ENCODE results near the gene SHLD2.
"Not testable (repeated sequence)": the region's sequence is repeated elsewhere in the genome, so short reads cannot be mapped to it uniquely, and the experiment has no call there.

The SHLD2 gene

DNA sequence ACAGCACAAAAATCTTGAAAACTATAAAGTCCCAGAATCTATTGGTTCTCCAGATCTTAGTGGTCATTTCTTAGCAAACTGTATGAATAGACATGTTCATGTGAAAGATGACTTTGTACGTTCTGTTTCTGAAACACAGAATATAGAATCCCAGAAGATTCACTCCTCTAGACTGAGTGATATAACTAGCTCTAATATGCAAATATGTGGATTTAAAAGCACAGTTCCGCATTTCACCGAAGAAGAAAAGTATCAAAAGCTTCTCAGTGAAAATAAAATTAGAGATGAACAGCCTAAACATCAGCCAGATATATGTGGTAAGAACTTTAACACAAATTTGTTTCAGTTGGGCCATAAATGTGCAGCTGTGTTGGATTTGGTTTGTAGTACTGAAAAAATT lies 56.5 kb downstream of the SHLD2 start:
- not testable (repeated sequence) for H3K4me3 Mint-ChIP-seq; H3K4me1 Mint-ChIP-seq; H3K9me3 Mint-ChIP-seq; H3K27ac Mint-ChIP-seq; DNase-seq (ENCODE audit: low spot score in 2 of 2); ATAC-seq; H3K36me3 Mint-ChIP-seq

GRCh38 chr10:87156841-87157240 lies 61.8 kb downstream of the SHLD2 start:
- not testable (repeated sequence) for ATAC-seq; H3K4me3 Mint-ChIP-seq; DNase-seq (ENCODE audit: low spot score in 2 of 2); H3K4me1 Mint-ChIP-seq; H3K9me3 Mint-ChIP-seq; H3K27ac Mint-ChIP-seq
- H3K36me3 Mint-ChIP-seq, result peaks cover 28% of the 10 kb centered on the region

DNA sequence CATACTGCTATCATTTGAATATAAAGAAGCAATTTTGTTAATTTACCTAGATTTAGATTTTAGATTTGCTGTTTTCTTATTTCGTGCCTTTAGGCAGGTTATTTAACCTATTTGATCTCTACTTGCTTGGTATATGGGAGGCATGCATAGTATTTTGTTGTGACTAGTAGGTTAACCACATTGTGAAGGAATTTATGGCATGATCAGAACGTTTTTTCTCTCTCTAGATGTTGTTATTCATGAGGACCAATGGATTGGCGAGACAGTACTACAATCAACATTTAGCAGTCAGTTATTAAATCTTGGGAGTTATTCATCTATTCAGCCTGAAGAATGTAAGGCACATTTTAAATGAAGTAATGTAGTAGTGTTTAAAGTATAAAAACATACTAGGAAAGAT lies 62.8 kb downstream of the SHLD2 start:
- ATAC-seq; H3K4me3 Mint-ChIP-seq; H3K4me1 Mint-ChIP-seq; H3K9me3 Mint-ChIP-seq; H3K27ac Mint-ChIP-seq; DNase-seq (ENCODE audit: low spot score in 2 of 2): not testable (repeated sequence)
- peaks cover 28% of the 10 kb centered on the region for H3K36me3 Mint-ChIP-seq

DNA sequence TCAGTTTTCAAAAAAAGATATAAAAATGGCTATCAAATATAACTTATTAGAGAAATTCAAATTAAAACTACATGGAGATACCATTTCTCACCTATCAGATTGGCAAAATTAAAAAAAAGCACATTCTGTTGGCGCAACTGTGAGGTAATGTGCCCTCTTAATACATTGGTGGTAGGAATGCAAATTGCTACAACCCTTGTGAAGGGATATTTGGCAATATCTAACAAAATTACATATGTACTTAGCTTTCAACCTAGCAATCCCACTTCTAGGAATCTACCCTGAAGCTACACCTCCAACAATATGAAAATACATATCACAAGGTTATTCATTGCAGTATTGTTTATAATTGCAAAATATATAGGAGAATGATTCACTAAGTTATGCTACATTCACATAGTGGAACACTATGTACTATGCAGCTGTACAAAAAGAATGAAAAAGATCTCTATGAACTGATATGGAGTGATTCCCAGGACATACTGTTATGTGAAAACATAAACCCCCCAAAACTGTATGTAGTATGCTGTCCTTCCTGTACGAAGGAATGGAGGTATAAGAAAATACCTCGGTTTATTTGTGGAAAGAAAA lies 67.8 kb downstream of the SHLD2 start:
- H3K9me3 Mint-ChIP-seq; H3K4me1 Mint-ChIP-seq; H3K27ac Mint-ChIP-seq; DNase-seq (ENCODE audit: low spot score in 2 of 2); ATAC-seq; H3K4me3 Mint-ChIP-seq: not testable (repeated sequence)
- H3K36me3 Mint-ChIP-seq, result peaks cover 27% of the 10 kb centered on the region

- DNase-seq (ENCODE audit: low spot score in 2 of 2); H3K9me3 Mint-ChIP-seq; H3K27ac Mint-ChIP-seq; ATAC-seq; H3K4me1 Mint-ChIP-seq; H3K4me3 Mint-ChIP-seq: not testable (repeated sequence)
- H3K36me3 Mint-ChIP-seq, result peaks cover 21% of the 10 kb centered on the region
These were observed 68.4 kb downstream of the SHLD2 start for GRCh38 chr10:87163414-87163813.

DNA sequence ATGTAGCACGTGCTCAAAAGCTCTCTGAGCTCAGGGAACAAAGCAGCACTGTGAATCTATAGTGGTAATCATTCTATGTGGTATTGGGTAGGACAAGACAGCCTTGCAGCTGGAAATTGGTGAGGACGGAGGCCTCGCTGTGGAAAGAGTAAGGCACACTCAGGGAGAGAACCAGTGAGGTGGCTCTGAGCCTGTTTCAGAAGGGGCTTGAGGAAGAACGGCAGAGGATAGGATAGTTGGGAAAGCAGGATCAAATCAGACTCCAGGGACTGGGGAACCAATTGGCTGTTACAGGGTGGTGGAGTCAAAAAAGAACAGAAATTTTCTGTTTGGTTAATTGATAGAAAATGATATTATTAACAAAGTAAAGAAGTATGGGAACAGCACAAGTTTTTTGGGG lies 74.9 kb downstream of the SHLD2 start:
- not testable (repeated sequence) for H3K4me3 Mint-ChIP-seq; H3K9me3 Mint-ChIP-seq; DNase-seq (ENCODE audit: low spot score in 2 of 2); H3K4me1 Mint-ChIP-seq; ATAC-seq; H3K27ac Mint-ChIP-seq
- H3K36me3 Mint-ChIP-seq, result peaks cover 36% of the 10 kb centered on the region

DNA sequence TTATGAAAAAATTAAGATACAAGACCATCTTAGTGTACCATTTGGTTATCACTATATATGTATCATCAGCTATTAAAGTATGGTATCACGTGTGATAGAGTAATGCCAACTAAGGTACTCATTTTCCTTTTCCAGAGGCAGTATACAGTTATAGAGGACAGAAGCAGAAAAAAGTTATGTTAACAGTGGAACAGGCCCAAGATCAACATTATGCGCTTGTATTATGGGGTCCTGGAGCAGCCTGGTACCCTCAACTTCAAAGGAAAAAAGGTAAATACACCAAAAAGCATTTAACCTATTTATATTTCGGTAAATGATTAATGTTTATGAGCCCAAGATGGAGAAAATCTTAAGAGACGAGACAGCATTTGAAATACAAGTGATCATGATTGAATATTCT lies 75.7 kb downstream of the SHLD2 start:
- H3K4me3 Mint-ChIP-seq; DNase-seq (ENCODE audit: low spot score in 2 of 2); H3K27ac Mint-ChIP-seq; H3K4me1 Mint-ChIP-seq; ATAC-seq; H3K9me3 Mint-ChIP-seq: not testable (repeated sequence)
- H3K36me3 Mint-ChIP-seq, result peaks cover 39% of the 10 kb centered on the region

DNA sequence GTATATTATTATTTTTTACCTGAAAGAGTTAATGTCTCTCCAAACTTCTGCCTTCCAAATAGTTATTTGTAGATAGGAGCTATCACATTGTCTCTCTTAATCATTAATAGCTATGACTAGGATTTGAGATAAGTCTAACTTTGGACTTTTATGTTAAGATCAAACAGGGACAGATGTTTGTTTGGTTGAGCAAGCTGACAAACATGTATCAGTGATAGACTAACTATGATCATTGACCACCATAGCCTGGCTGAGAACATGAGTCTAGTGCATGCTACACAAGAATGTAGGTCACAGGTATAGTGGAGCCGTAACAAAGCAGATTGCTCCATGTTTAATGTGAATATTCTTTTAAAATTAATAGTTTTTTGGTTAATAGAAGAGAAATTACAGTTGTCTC lies 76.7 kb downstream of the SHLD2 start:
- not testable (repeated sequence) for H3K4me1 Mint-ChIP-seq; ATAC-seq; H3K27ac Mint-ChIP-seq; DNase-seq (ENCODE audit: low spot score in 2 of 2); H3K4me3 Mint-ChIP-seq; H3K9me3 Mint-ChIP-seq
- H3K36me3 Mint-ChIP-seq, result peaks cover 44% of the 10 kb centered on the region

GRCh38 chr10:87172178-87172577 lies 77.2 kb downstream of the SHLD2 start:
- H3K4me1 Mint-ChIP-seq; DNase-seq (ENCODE audit: low spot score in 2 of 2); H3K4me3 Mint-ChIP-seq; H3K9me3 Mint-ChIP-seq; ATAC-seq; H3K27ac Mint-ChIP-seq: not testable (repeated sequence)
- H3K36me3 Mint-ChIP-seq, result peaks cover 44% of the 10 kb centered on the region

GRCh38 chr10:87177587-87177986 lies 82.6 kb downstream of the SHLD2 start:
- H3K27ac Mint-ChIP-seq; H3K9me3 Mint-ChIP-seq; H3K4me3 Mint-ChIP-seq; ATAC-seq; DNase-seq (ENCODE audit: low spot score in 2 of 2); H3K4me1 Mint-ChIP-seq: not testable (repeated sequence)
- peaks cover 52% of the 10 kb centered on the region for H3K36me3 Mint-ChIP-seq

DNA sequence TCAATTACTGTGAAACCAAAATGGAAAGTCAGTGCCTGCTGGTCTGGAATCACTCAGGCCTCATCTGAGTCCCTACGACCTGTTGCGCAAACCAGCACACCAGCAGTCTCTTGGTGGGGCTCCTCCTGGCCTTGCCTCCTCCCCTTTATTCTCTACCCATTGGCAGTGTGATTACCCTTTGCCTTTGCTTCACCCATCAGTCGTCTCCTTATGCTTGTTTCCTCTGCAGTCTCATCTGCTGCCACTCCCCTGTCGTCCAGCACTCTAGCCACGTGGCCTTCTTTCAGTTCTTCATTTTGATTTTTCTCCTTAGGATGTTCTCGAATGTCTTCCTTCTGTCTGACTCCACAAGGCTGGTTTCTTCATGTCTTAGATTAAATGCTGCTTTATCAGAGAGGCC lies 89.4 kb downstream of the SHLD2 start:
- DNase-seq (ENCODE audit: low spot score in 2 of 2); H3K9me3 Mint-ChIP-seq; H3K4me3 Mint-ChIP-seq; H3K27ac Mint-ChIP-seq; ATAC-seq; H3K4me1 Mint-ChIP-seq: not testable (repeated sequence)
- peaks cover 65% of the 10 kb centered on the region for H3K36me3 Mint-ChIP-seq

- not testable (repeated sequence) for H3K4me1 Mint-ChIP-seq; ATAC-seq; H3K4me3 Mint-ChIP-seq; H3K9me3 Mint-ChIP-seq; H3K27ac Mint-ChIP-seq; DNase-seq (ENCODE audit: low spot score in 2 of 2)
- peaks cover 53% of the 10 kb centered on the region for H3K36me3 Mint-ChIP-seq
These were observed 91.0 kb downstream of the SHLD2 start for GRCh38 chr10:87186016-87186415.

- not testable (repeated sequence) for DNase-seq (ENCODE audit: low spot score in 2 of 2); H3K27ac Mint-ChIP-seq; H3K4me3 Mint-ChIP-seq; H3K4me1 Mint-ChIP-seq; H3K9me3 Mint-ChIP-seq; ATAC-seq
- peaks cover 62% of the 10 kb centered on the region for H3K36me3 Mint-ChIP-seq
These were observed 92.6 kb downstream of the SHLD2 start for GRCh38 chr10:87187573-87187972.

DNA sequence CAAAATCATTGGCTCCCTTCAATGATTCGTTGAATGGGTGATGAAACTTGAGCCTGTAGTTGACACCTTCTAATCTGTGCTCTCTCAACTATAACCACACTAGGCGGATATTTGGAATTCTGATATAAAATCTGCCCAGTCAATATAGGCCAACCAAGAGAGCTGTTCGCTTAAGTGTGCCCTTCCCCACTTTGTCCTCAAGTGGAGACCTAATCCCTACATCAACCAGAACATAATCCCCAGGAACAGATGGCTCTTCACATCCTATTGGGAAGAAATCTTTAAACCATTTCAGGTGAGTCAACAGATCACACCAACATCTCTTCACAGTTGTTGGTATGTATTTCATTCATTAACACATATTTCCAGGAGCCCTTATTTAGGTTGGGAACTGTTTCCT lies 96.8 kb downstream of the SHLD2 start:
- H3K4me3 Mint-ChIP-seq; H3K27ac Mint-ChIP-seq; DNase-seq (ENCODE audit: low spot score in 2 of 2); ATAC-seq; H3K9me3 Mint-ChIP-seq; H3K4me1 Mint-ChIP-seq: not testable (repeated sequence)
- peaks cover 46% of the 10 kb centered on the region for H3K36me3 Mint-ChIP-seq

- H3K36me3 Mint-ChIP-seq; H3K27ac Mint-ChIP-seq; DNase-seq (ENCODE audit: low spot score in 2 of 2); H3K9me3 Mint-ChIP-seq; H3K4me3 Mint-ChIP-seq: not testable (repeated sequence)
- peaks cover 10% of the 10 kb centered on the region for H3K4me1 Mint-ChIP-seq
- ATAC-seq, result peak; percentile 87
These were observed 105.9 kb downstream of the SHLD2 start for GRCh38 chr10:87200924-87201323.

DNA sequence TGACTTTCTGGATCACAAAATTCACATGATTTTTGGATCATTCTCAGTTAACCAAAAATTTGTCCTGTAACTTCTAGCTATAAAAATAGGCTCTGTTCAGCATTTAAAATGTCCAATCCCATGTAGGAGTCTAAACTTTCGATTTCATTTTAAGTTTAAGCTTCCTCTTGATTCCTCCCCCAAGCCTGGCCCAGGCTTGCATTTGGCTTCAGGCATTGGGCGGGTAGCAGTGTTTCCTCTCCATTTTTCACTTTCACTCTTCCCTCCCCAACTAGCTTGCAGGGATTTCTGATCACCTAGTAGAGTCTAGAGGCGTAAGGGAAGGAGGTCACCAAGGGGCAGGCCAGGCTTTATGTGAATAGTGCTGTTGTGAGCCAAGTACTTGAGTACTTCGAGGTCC lies 109.8 kb downstream of the SHLD2 start:
- ATAC-seq; H3K4me3 Mint-ChIP-seq; H3K27ac Mint-ChIP-seq; H3K9me3 Mint-ChIP-seq; H3K36me3 Mint-ChIP-seq; DNase-seq (ENCODE audit: low spot score in 2 of 2): not testable (repeated sequence)
- H3K4me1 Mint-ChIP-seq, result peaks cover 10% of the 10 kb centered on the region

DNA sequence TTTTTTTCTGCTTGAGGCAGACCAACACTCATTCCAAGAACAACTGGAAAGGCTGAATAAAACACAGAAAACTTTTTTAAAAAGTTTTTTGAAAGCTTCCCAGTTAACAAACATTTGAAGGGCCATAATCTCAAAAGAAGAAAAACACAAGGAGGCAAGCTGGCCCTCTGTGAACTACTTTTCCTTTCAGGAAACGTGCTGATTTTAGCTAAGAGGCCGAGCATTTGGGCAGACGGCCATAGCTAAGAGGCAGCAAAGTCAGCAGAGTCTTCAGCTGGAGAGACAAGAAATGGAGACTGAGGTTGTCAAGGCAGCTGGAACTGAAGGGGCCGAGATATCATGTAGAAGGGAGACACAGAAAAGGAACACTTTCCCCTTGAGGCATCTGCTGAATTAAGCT lies 111.9 kb downstream of the SHLD2 start:
- DNase-seq (ENCODE audit: low spot score in 2 of 2); ATAC-seq; H3K4me3 Mint-ChIP-seq; H3K36me3 Mint-ChIP-seq; H3K9me3 Mint-ChIP-seq; H3K27ac Mint-ChIP-seq: not testable (repeated sequence)
- peaks cover 10% of the 10 kb centered on the region for H3K4me1 Mint-ChIP-seq
